ENCODE results near the gene USHBP1. TPM values are rescaled to one million over a fixed set of nuclear protein-coding genes. Genes with fewer than 3 reads are reported as not detected.

The USHBP1 gene
- total and polyA plus RNA-seq, 2 of the 13 experiments (the other 11 are each of a cell fraction or from before 2014, with no cell fraction given): 0.15 to 1.5 TPM

- TF ChIP-seq ZNF12 (CRISPR knock-in tag; IDR thresholded peaks at IDR 0.05) (no peak), PCBP2 (optimal IDR thresholded peaks at IDR 0.05; ENCODE audit: low read depth, low read length, poor library complexity, severe bottlenecking) (no peak), ZSCAN9 (CRISPR knock-in tag; IDR thresholded peaks at IDR 0.05; ENCODE audit: borderline replicate concordance) (no peak), KDM6A (CRISPR knock-in tag; IDR thresholded peaks at IDR 0.05; ENCODE audit: low read depth) (no peak), ZNF556 (CRISPR knock-in tag; IDR thresholded peaks at IDR 0.05; ENCODE audit: borderline replicate concordance) (no peak), ETS1 (CRISPR knock-in tag; IDR thresholded peaks at IDR 0.05) (no peak), POGK (CRISPR knock-in tag; conservative IDR thresholded peaks at IDR 0.05) (peak; percentile 56; the same call in 1 of the 2 replicates), ATF7 (IDR thresholded peaks at IDR 0.05) (no peak), ATF7 (CRISPR knock-in tag; IDR thresholded peaks at IDR 0.05) (no peak; the same call in 1 of the 2 replicates), ZMYM2 (CRISPR knock-in tag; IDR thresholded peaks at IDR 0.05) (no peak), ZNF691 (CRISPR knock-in tag; IDR thresholded peaks at IDR 0.05; ENCODE audit: borderline replicate concordance, low read depth) (no peak), JUND (CRISPR knock-in tag; IDR thresholded peaks at IDR 0.05) (no peak), SOX6 (IDR thresholded peaks at IDR 0.05) (no peak), SOX6 (CRISPR knock-in tag; IDR thresholded peaks at IDR 0.05) (no peak), STAT5B (CRISPR knock-in tag; IDR thresholded peaks at IDR 0.05) (no peak), REXO4 (CRISPR knock-in tag; IDR thresholded peaks at IDR 0.05; ENCODE audit: borderline replicate concordance) (no peak), HMG20B (CRISPR knock-in tag; conservative IDR thresholded peaks at IDR 0.05) (no peak), ZNF260 (CRISPR knock-in tag; IDR thresholded peaks at IDR 0.05; ENCODE audit: borderline replicate concordance, low read depth) (no peak), NR0B2 (CRISPR knock-in tag; IDR thresholded peaks at IDR 0.05) (no peak), ZNF572 (CRISPR knock-in tag; IDR thresholded peaks at IDR 0.05) (no peak), ETV5 (CRISPR knock-in tag; IDR thresholded peaks at IDR 0.05; ENCODE audit: borderline replicate concordance) (peak; percentile 18; the same call in 1 of the 2 replicates), ZNF619 (CRISPR knock-in tag; IDR thresholded peaks at IDR 0.05) (no peak)
These were observed 38.8 kb upstream of the USHBP1 start, which contains the start of gene ABHD8 (continued) for GRCh38 chr19:17303167-17303939.

Measured in HepG2 (cell line).